Tibial nerve (tissue), 4 donors: Measurements from ENCODE around the gene KANSL1L. TPM values are rescaled to one million over a fixed set of nuclear protein-coding genes. Genes with fewer than 3 reads are reported as not detected.

Source experiments
- DNase-seq, 2 donors: peaks; one replicate each; pipeline ENCODE4 v3.0.0-alpha.2; 2019; ENCODE audit warnings: low spot score in 2 of 2
- H3K27ac ChIP-seq, 4 donors: fragments of 200-600 bp; sonication (generic) in 3 of 4; one replicate each; pipeline ENCODE4 v1.5.1; 2017 to 2019; ENCODE audit warnings: mild to moderate bottlenecking in 1 of 4
- H3K27me3 ChIP-seq, 2 donors: fragments of 200-600 bp; sonication (generic) in 1 of 2; one replicate each; pipeline versions ENCODE4 v1.5.1 to v1.6.0; 2017 to 2019
- H3K36me3 ChIP-seq, 3 donors: fragments of 200-600 bp; sonication (generic); one replicate each; pipeline ENCODE4 v1.5.1; 2018 to 2019
- H3K4me1 ChIP-seq, 4 donors: fragments of 200-600 bp; sonication (generic) in 3 of 4; one replicate each; pipeline ENCODE4 v1.5.1; 2017 to 2019
- H3K4me3 ChIP-seq, 4 donors: fragments of 200-600 bp; sonication (generic) in 3 of 4; one replicate each; pipeline ENCODE4 v1.5.1; 2017 to 2019; ENCODE audit warnings: mild to moderate bottlenecking in 1 of 4, moderate library complexity in 1 of 4
- H3K9me3 ChIP-seq, 4 donors: fragments of 200-600 bp; sonication (generic) in 3 of 4; one replicate each; pipeline ENCODE4 v1.5.1; 2017 to 2019
- EP300 ChIP-seq, 2 donors: sonication (generic); formaldehyde crosslinking; IDR thresholded peaks; one replicate each; pipeline ENCODE4 v1.6.1; 2017; ENCODE audit warnings: antibody characterized with exemption in 2 of 2, mild to moderate bottlenecking in 1 of 2
- POLR2A ChIP-seq, 2 donors: fragments of 450-650 bp; IDR thresholded peaks; one replicate each; pipeline ENCODE4 v1.6.1; 2017; ENCODE audit warnings: antibody characterized with exemption in 2 of 2, mild to moderate bottlenecking in 2 of 2, moderate library complexity in 2 of 2
- WGBS, 2 donors: methylation state at CpG; one replicate each; pipeline ENCODE4 v1.1.5; 2018; 5-methylcytosine and 5-hydroxymethylcytosine counted together
- total RNA-seq, 4 donors: library from RNA; depleted of rRNA; stranded (reverse); fragments of >200 nt; gene quantifications; one replicate each; pipeline ENCODE4 v1.1.0, GENCODE V29; 2016
- TF ChIP-seq, protein P1 (sequence below), 5 experiments: fragments of 200-600 bp in 3 of 5; fragments of 450-650 bp in 2 of 5; sonication (generic) in 3 of 5; IDR thresholded peaks; one replicate each; pipeline ENCODE4 v1.5.1; 2016 to 2019; ENCODE audit warnings: antibody characterized with exemption in 5 of 5, mild to moderate bottlenecking in 3 of 5, moderate library complexity in 2 of 5

KANSL1L gene
- total RNA-seq, 4 donors from 2014 or later = 87.0 to 141 (median 111) TPM

DNA sequence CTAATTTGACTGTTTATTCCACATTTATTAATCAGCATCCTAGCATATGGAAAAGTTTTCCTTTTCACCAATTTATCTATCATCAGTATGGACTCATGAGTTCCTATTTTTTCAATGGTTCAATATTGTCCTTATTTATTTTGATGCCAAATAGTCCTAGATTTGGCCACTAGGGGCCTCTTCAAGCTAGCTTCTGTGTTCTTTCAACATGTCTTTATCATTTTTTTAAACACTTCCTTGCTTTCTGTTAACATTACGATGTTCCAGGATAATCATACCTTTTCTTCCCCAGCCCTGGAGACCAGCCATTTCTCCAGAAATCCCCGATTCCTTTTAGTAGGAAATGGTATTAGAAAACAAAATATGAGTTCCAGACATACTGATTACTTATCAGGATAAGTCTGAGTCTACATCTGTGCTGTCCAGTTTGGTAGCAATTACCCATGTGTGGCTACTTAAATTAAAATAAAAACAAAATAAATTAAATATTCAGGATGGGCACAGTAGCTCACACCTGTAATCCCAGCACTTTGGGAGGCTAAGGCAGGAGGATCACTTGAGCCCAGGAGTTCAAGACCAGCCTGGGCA is 98.2 kb downstream of the KANSL1L start:
- Histone ChIP-seq H3K27me3 (no peaks in the 10 kb centered on the region), H3K9me3 (no peaks in the 10 kb centered on the region), H3K4me1 (no peaks in the 10 kb centered on the region), H3K36me3 (peaks cover 0 to 16% (median 0%) of the 10 kb centered on the region in 3 donors), H3K27ac (no peak overlapping the region), H3K4me3 (no peak overlapping the region)
- DNase-seq = no peak
- TF ChIP-seq POLR2A (IDR thresholded peaks at IDR 0.05) (no peak), EP300 (IDR thresholded peaks at IDR 0.05) (no peak)
- TF ChIP-seq, protein P1, sequence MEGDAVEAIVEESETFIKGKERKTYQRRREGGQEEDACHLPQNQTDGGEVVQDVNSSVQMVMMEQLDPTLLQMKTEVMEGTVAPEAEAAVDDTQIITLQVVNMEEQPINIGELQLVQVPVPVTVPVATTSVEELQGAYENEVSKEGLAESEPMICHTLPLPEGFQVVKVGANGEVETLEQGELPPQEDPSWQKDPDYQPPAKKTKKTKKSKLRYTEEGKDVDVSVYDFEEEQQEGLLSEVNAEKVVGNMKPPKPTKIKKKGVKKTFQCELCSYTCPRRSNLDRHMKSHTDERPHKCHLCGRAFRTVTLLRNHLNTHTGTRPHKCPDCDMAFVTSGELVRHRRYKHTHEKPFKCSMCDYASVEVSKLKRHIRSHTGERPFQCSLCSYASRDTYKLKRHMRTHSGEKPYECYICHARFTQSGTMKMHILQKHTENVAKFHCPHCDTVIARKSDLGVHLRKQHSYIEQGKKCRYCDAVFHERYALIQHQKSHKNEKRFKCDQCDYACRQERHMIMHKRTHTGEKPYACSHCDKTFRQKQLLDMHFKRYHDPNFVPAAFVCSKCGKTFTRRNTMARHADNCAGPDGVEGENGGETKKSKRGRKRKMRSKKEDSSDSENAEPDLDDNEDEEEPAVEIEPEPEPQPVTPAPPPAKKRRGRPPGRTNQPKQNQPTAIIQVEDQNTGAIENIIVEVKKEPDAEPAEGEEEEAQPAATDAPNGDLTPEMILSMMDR (IDR thresholded peaks at IDR 0.05) = peak; percentile 41 to 47 (median 43)
- 24 to 27% methylated on average over 2 of the region's 2 CpGs for WGBS, 2 donors

GRCh38 chr2:210072493-210072892 is 98.7 kb downstream of the KANSL1L start:
- Histone ChIP-seq H3K36me3 (peaks cover 0 to 20% (median 0%) of the 10 kb centered on the region in 3 donors), H3K4me1 (no peaks in the 10 kb centered on the region), H3K9me3 (no peaks in the 10 kb centered on the region), H3K4me3 (no peak overlapping the region), H3K27me3 (no peaks in the 10 kb centered on the region), H3K27ac (no peak overlapping the region)
- TF ChIP-seq EP300 (IDR thresholded peaks at IDR 0.05) (no peak), POLR2A (IDR thresholded peaks at IDR 0.05) (no peak)
- TF ChIP-seq, protein P1 (IDR thresholded peaks at IDR 0.05) = no peak
- no peak for DNase-seq
- 79 to 86% methylated on average over 5 of the region's 5 CpGs for WGBS, 2 donors

- TF ChIP-seq, protein P1 (IDR thresholded peaks at IDR 0.05) = no peak
- Histone ChIP-seq H3K9me3 (peaks cover 0 to 3% (median 0%) of the 10 kb centered on the region in 4 donors), H3K4me3 (no peak overlapping the region), H3K27ac (no peak overlapping the region), H3K4me1 (no peaks in the 10 kb centered on the region), H3K36me3 (peaks cover 0 to 59% (median 0%) of the 10 kb centered on the region in 3 donors), H3K27me3 (no peaks in the 10 kb centered on the region)
- 90 to 94% methylated on average over 2 of the region's 2 CpGs for WGBS, 2 donors
- no peak for DNase-seq
These were observed 107.9 kb downstream of the KANSL1L start for GRCh38 chr2:210063306-210063705.

DNA sequence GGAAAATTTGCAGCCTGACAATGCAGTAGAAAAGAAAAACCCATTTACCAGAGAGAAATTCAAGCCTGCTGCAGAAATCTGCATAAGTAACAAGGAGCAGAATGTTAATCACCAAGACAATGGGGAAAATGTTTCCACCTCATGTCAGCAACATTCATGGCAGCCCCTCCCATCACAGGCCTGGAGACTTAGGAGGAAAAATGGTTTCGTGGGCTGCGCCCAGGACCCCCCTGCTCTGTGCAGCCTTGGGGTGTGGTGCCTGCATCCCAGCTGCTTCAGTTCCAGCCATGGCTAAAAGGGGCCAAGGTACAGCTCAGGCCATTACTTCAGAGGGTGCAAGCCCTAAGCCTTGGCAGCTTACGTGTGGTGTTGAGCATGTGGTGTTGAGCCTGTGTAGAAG is 115.4 kb downstream of the KANSL1L start:
- Histone ChIP-seq H3K27ac (no peak overlapping the region), H3K9me3 (peaks cover 0 to 27% (median 5%) of the 10 kb centered on the region in 4 donors), H3K4me1 (no peaks in the 10 kb centered on the region), H3K4me3 (no peak overlapping the region), H3K36me3 (peaks cover 0 to 66% (median 0%) of the 10 kb centered on the region in 3 donors), H3K27me3 (no peaks in the 10 kb centered on the region)
- DNase-seq = no peak
- 95 to 97% methylated on average over 3 of the region's 3 CpGs for WGBS, 2 donors
- TF ChIP-seq, protein P1 (IDR thresholded peaks at IDR 0.05) = no peak
- TF ChIP-seq EP300 (IDR thresholded peaks at IDR 0.05) (no peak), POLR2A (IDR thresholded peaks at IDR 0.05) (no peak)

DNA sequence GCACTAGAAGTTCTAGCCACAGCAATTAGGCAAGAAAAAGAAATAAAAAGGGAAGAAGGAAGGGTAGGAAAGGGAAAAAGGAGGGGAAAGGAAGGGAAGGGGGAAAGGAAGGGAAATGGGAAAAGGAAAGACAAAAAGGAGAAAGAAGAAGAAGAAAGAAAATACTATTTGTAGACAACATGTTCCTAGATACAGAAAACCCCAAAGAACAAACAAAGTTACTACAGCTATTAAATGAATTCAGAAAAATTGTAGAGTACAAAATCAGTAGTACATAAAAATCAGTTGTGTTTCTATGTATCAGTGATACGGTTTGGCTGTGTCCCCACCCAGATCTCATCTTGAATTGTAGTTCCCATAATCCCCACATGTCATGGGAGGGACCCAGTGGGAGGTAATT is 116.5 kb downstream of the KANSL1L start:
- WGBS, 2 donors = 97 to 100% methylated on average over 1 of the region's 1 CpG
- Histone ChIP-seq H3K27me3 (no peaks in the 10 kb centered on the region), H3K27ac (no peak overlapping the region), H3K4me3 (no peak overlapping the region), H3K36me3 (peaks cover 0 to 70% (median 0%) of the 10 kb centered on the region in 3 donors), H3K4me1 (no peaks in the 10 kb centered on the region), H3K9me3 (peaks cover 0 to 27% (median 5%) of the 10 kb centered on the region in 4 donors)
- DNase-seq = no peak
- TF ChIP-seq EP300 (IDR thresholded peaks at IDR 0.05) = no peak
